AG04450 (cell line): ENCODE data around the gene MAN1C1. TPM values are rescaled to one million over a fixed set of nuclear protein-coding genes. Genes with fewer than 3 reads are reported as not detected.

Source experiments
- CTCF ChIA-PET: fragments of 300-600, 350-600 bp; formaldehyde crosslinking; extraction: SDS; loops from one replicate; lab custom pipeline; 2022; ENCODE audit warnings: antibody characterized with exemption, inconsistent platforms; lab: Charles Lee
- POLR2A ChIA-PET: fragments of 350-600 bp; formaldehyde crosslinking; extraction: SDS; loops from one replicate; lab custom pipeline; 2021; ENCODE audit warnings: antibody characterized with exemption, inconsistent platforms; lab: Yijun Ruan, JAX
- DNase-seq: peaks from one replicate; pipeline ENCODE4 v3.0.0-alpha.2; 2011; ENCODE audit warnings: low read depth, low spot score
- H3K27ac ChIP-seq: one replicate; pipeline ENCODE4 v1.5.1; 2012; ENCODE audit warnings: low read depth, low read length, control low read depth
- H3K27me3 ChIP-seq: one replicate; pipeline ENCODE4 v1.6.0; 2012; ENCODE audit warnings: low read length; ENCODE audit not compliant: control insufficient read depth, insufficient read depth
- H3K4me3 ChIP-seq: 2 replicates; pipeline ENCODE4 v1.5.1; 2011; ENCODE audit warnings: mild to moderate bottlenecking, low read depth, low read length, control low read depth
- H3K9me3 ChIP-seq: 2 replicates; pipeline ENCODE4 v1.5.1; 2012; ENCODE audit warnings: low read length; ENCODE audit not compliant: control insufficient read depth, insufficient read depth
- CTCF ChIP-seq: IDR thresholded peaks from 2 replicates; pipeline ENCODE4 v1.5.1; 2011; ENCODE audit warnings: low read depth, low read length, control low read depth, inconsistent platforms
- polyA plus RNA-seq: library from polyadenylated mRNA; depleted of rRNA; stranded (reverse); fragments of >200 nt; gene quantifications from 2 replicates; pipeline ENCODE4 v1.2.3, GENCODE V29; 2011

The MAN1C1 gene
- polyA plus RNA-seq, 1 experiment: 16.9 TPM

DNA sequence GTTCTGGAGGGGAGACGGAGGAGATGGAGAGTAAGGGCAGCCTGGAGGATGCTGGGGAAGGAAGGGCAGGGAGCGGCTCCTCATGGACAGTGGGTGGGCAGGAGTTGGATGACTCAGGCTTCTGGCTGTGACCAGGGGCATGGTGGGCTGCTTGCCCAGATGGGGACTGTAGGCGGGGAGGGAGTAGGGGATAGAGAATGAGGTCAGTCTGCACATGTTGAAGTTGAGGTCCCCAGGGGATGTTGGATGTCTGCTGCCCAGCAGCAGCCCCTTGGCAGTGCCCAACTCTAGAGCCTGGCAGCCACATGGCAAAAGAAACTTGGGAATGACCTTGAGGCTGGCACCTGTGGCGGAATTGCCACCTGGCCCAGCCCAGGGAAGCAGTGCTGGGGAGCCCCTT is 189.8 kb downstream of the MAN1C1 start:
- no peak for DNase-seq
- Histone ChIP-seq H3K9me3 (no peaks in the 10 kb centered on the region; the same call in 1 of the 2 replicates), H3K27ac (no peak overlapping the region), H3K27me3 (no peaks in the 10 kb centered on the region), H3K4me3 (no peak overlapping the region)
- TF ChIP-seq CTCF: no peak
- POLR2A ChIA-PET: interaction anchor here (0.7 kb wide), 1 partner anchor 287 kb away, joined by 3 read pairs; no protein-coding TSS in a partner anchor
- CTCF ChIA-PET: interaction anchor here (1.3 to 5.8 kb wide), 2 partner anchors 9 to 197 kb away, joined by 3 to 67 read pairs; no protein-coding TSS in a partner anchor

GRCh38 chr1:25807480-25808390 is 191.1 kb downstream of the MAN1C1 start:
- H3K27ac ChIP-seq: no peak overlapping the region
- no peaks in the 10 kb centered on the region; the same call in 1 of the 2 replicates for H3K9me3 ChIP-seq
- H3K4me3 ChIP-seq: no peak overlapping the region
- POLR2A ChIA-PET: no interaction called here
- DNase-seq: no peak
- no peak for TF ChIP-seq CTCF
- CTCF ChIA-PET: interaction anchor here (1.3 to 5.8 kb wide), 2 partner anchors 10 to 198 kb away, joined by 3 to 67 read pairs; no protein-coding TSS in a partner anchor
- no peaks in the 10 kb centered on the region for H3K27me3 ChIP-seq

- Histone ChIP-seq H3K9me3 (no peaks in the 10 kb centered on the region; the same call in 1 of the 2 replicates), H3K27ac (no peak overlapping the region), H3K27me3 (no peaks in the 10 kb centered on the region), H3K4me3 (no peak overlapping the region)
- no peak for DNase-seq
- CTCF ChIA-PET: interaction anchor here (1.9 to 5.8 kb wide), 3 partner anchors 11 to 288 kb away, joined by 7 to 67 read pairs (median 10); no protein-coding TSS in a partner anchor
- TF ChIP-seq CTCF: no peak
- POLR2A ChIA-PET: no interaction called here
Measured at GRCh38 chr1:25808481-25809244, 192.1 kb downstream of the MAN1C1 start.

- ChIA-PET POLR2A (no interaction called here), CTCF (interaction anchor here (0.6 to 5.8 kb wide), 5 partner anchors 11 to 310 kb away, joined by 3 to 67 read pairs (median 7); partner anchors contain the start of gene PAFAH2)
- no peaks in the 10 kb centered on the region; the same call in 1 of the 2 replicates for H3K9me3 ChIP-seq
- no peak for TF ChIP-seq CTCF
- DNase-seq: no peak
- no peaks in the 10 kb centered on the region for H3K27me3 ChIP-seq
- no peak overlapping the region for H3K27ac ChIP-seq
- no peak overlapping the region for H3K4me3 ChIP-seq
Measured at GRCh38 chr1:25809283-25809926, 192.8 kb downstream of the MAN1C1 start.
